Panc1 (cell line): ENCODE results near the gene MOK. TPM values are rescaled to one million over a fixed set of nuclear protein-coding genes. Genes with fewer than 3 reads are reported as not detected.

Source experiments
- ATAC-seq: fragments of 200-7000 bp; cut with Tn5 transposase; 2 replicates; pipeline ENCODE4 v1.9.1; 2020; ENCODE audit warnings: mild to moderate bottlenecking, moderate library complexity
- BruUV-seq: library from RNA; stranded (reverse); fragments of 400-500 nt; replicated peaks from 2 replicates; lab custom pipeline; 2021; lab: Mats Ljungman, UMichigan
- CTCF ChIA-PET: fragments of 300-600 bp; sonication (Branson Sonifier 250); formaldehyde crosslinking; loops from one replicate; lab custom pipeline; 2022; ENCODE audit warnings: antibody characterized with exemption; lab: Charles Lee
- POLR2A ChIA-PET: fragments of 300-600 bp; sonication (Branson Sonifier 250); formaldehyde crosslinking; loops from one replicate; lab custom pipeline; 2022; ENCODE audit warnings: antibody characterized with exemption; lab: Charles Lee
- DNase-seq: peaks from one replicate; pipeline ENCODE4 v3.0.0-alpha.2; 2010; ENCODE audit warnings: low read depth, low spot score
- H3K27ac ChIP-seq: 2 replicates; pipeline ENCODE4 v1.5.1; 2011; ENCODE audit warnings: mild to moderate bottlenecking, low read length, inconsistent platforms
- H3K27me3 ChIP-seq: fragments of 200-500 bp; sonication (Bioruptor generic); 2 replicates; pipeline ENCODE4 v1.6.0; 2014; ENCODE audit warnings: low read length, inconsistent platforms; ENCODE audit not compliant: control insufficient read depth, insufficient read depth
- H3K36me3 ChIP-seq: fragments of 200-500 bp; sonication (Bioruptor generic); 2 replicates; pipeline ENCODE4 v1.5.1; 2014; ENCODE audit warnings: inconsistent platforms, mild to moderate bottlenecking, low read length, moderate library complexity; ENCODE audit not compliant: control insufficient read depth, insufficient read depth
- H3K4me1 ChIP-seq: 2 replicates; pipeline ENCODE4 v1.5.1; 2011; ENCODE audit warnings: inconsistent platforms, mild to moderate bottlenecking, low read length, moderate library complexity; ENCODE audit not compliant: control insufficient read depth, insufficient read depth
- H3K4me3 ChIP-seq, 2 experiments: 2 replicates each; pipeline ENCODE4 v1.5.1; 2011 to 2012; ENCODE audit warnings: low read depth in 2 of 2, low read length in 2 of 2, mild to moderate bottlenecking in 2 of 2, inconsistent platforms in 1 of 2, moderate library complexity in 1 of 2
- H3K9me3 ChIP-seq: fragments of 200-500 bp; sonication (Bioruptor generic); 2 replicates; pipeline ENCODE4 v1.5.1; 2014; ENCODE audit warnings: low read depth, mild to moderate bottlenecking, inconsistent platforms, low read length, moderate library complexity; ENCODE audit not compliant: control insufficient read depth, insufficient read depth
- CTCF ChIP-seq: fragments of 450-650 bp; IDR thresholded peaks from 2 replicates; pipeline ENCODE4 v1.5.1; 2017; ENCODE audit warnings: mild to moderate bottlenecking
- POLR2AphosphoS5 ChIP-seq: IDR thresholded peaks from 2 replicates; pipeline ENCODE4 v1.6.1; 2012; ENCODE audit warnings: mild to moderate bottlenecking, low read depth, low read length, moderate library complexity
- REST ChIP-seq, 2 experiments: IDR thresholded peaks; 2 replicates each; pipeline ENCODE4 v1.6.1; 2011 to 2012; ENCODE audit warnings: low read depth in 2 of 2, control low read depth in 1 of 2, low read length in 1 of 2, mild to moderate bottlenecking in 1 of 2, moderate library complexity in 1 of 2; ENCODE audit not compliant: insufficient read depth in 1 of 2
- SIN3A ChIP-seq: IDR thresholded peaks from 2 replicates; pipeline ENCODE4 v1.6.1; 2012; ENCODE audit warnings: low read depth, mild to moderate bottlenecking, low read length, moderate library complexity, borderline replicate concordance; ENCODE audit not compliant: insufficient read depth
- TCF7L2 ChIP-seq: IDR thresholded peaks from 2 replicates; pipeline ENCODE4 v1.6.1; 2011; ENCODE audit warnings: mild to moderate bottlenecking, low read depth, low read length, inconsistent platforms
- in situ Hi-C: cut with HindIII; loops from 2 replicates; pipeline ENCODE4 v1.10.0; 2016; ENCODE audit warnings: low sequenced_read_pairs, low pct_unique_long_range_greater_than_20kb
- intact Hi-C: fragments of 100-400 bp; cut with micrococcal nuclease; formaldehyde crosslinking; loops from one replicate; pipeline ENCODE4 v1.10.0; 2022; ENCODE audit not compliant: unreplicated experiment
- total RNA-seq: library from RNA; stranded (reverse); gene quantifications from one replicate; pipeline ENCODE4 v1.2.1, GENCODE V29; 2021; ENCODE audit not compliant: unreplicated experiment

The MOK gene
- total RNA-seq, 1 experiment from 2014 or later, result 9.8 TPM

GRCh38 chr14:102222009-102222575 lies 82.9 kb downstream of the MOK start:
- POLR2A ChIA-PET, result no interaction called here
- Histone ChIP-seq H3K27ac (no peak overlapping the region), H3K9me3 (no peaks in the 10 kb centered on the region), H3K4me3 (no peak overlapping the region), H3K36me3 (no peaks in the 10 kb centered on the region; the same call in 1 of the 2 replicates), H3K4me1 (no peaks in the 10 kb centered on the region), H3K27me3 (no peaks in the 10 kb centered on the region)
- CTCF ChIA-PET, result no interaction called here
- in situ Hi-C loops (loop anchor here (25.0 kb wide), 1 partner anchor 90 kb away; the partner anchor contains the start of genes MOK and ZNF839), intact Hi-C loops (no loop called here)
- no peak for ATAC-seq
- no TSS peak for BruUV-seq
- TF ChIP-seq REST (IDR thresholded peaks at IDR 0.05; ENCODE audit: insufficient read depth in 1 of 2, low read depth in 2 of 2, low read length in 1 of 2) (no peak), CTCF (no peak), TCF7L2 (no peak), SIN3A (no peak), POLR2AphosphoS5 (no peak)
- no peak for DNase-seq

GRCh38 chr14:102221026-102221425 lies 83.9 kb downstream of the MOK start:
- ChIA-PET CTCF (interaction anchor here (0.6 kb wide), 1 partner anchor 87 kb away, joined by 4 read pairs; no protein-coding TSS in a partner anchor), POLR2A (no interaction called here)
- Histone ChIP-seq H3K4me3 (no peak overlapping the region), H3K36me3 (no peaks in the 10 kb centered on the region; the same call in 1 of the 2 replicates), H3K27me3 (no peaks in the 10 kb centered on the region), H3K4me1 (no peaks in the 10 kb centered on the region), H3K27ac (no peak overlapping the region), H3K9me3 (no peaks in the 10 kb centered on the region)
- intact Hi-C loops, result no loop called here
- TF ChIP-seq CTCF (no peak), TCF7L2 (no peak), POLR2AphosphoS5 (no peak), REST (IDR thresholded peaks at IDR 0.05; ENCODE audit: insufficient read depth in 1 of 2, low read depth in 2 of 2, low read length in 1 of 2) (no peak), SIN3A (no peak)
- no TSS peak for BruUV-seq
- peak; percentile 11; the same call in 1 of the 2 replicates for ATAC-seq
- in situ Hi-C loops, result loop anchor here (25.0 kb wide), 1 partner anchor 91 kb away; the partner anchor contains the start of genes MOK and ZNF839
- no peak for DNase-seq
